ENCODE results near the gene PTP4A2. TPM values are rescaled to one million over a fixed set of nuclear protein-coding genes. Genes with fewer than 3 reads are reported as not detected.

Gene PTP4A2
- total RNA-seq, 1 donor from 2014 or later: 157 TPM

DNA sequence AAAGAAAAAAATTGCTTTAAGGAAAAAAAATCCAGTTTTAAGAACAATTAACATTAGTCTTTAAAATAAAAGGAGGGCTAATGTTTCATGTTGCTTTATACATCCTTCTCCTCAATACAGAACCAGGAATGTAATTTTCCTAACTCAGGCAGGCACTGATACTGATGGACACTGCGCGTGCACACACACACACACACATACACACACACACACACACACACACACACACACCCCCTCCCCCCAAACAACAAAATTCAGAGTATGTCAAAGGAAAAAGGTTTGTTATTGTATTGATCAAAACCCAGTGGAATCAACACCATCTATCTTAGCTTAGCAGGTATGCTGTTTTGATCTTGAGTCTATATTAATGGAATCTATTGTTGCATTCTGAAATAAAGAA, 31.6 kb downstream of the PTP4A2 start:
- Mint-ChIP-seq H3K27me3 (no peaks in the 10 kb centered on the region), H3K9me3 (ENCODE audit: low read depth) (peaks cover 4% of the 10 kb centered on the region), H3K4me1 (ENCODE audit: low read depth) (peaks cover 9% of the 10 kb centered on the region), H3K4me3 (ENCODE audit: low read depth) (no peak overlapping the region), H3K36me3 (ENCODE audit: insufficient read depth) (peaks cover 23% of the 10 kb centered on the region), H3K27ac (no peak overlapping the region)
- TF ChIP-seq CTCF (IDR thresholded peaks at IDR 0.05; ENCODE audit: unreplicated experiment): no peak
- no peak for DNase-seq (ENCODE audit: low spot score, unreplicated experiment)

- Mint-ChIP-seq H3K36me3 (ENCODE audit: insufficient read depth) (peaks cover 21% of the 10 kb centered on the region), H3K9me3 (ENCODE audit: low read depth) (peaks cover 4% of the 10 kb centered on the region), H3K27me3 (no peaks in the 10 kb centered on the region), H3K27ac (peak overlapping the region; percentile 43), H3K4me1 (ENCODE audit: low read depth) (peaks cover 2% of the 10 kb centered on the region), H3K4me3 (ENCODE audit: low read depth) (no peak overlapping the region)
- DNase-seq (ENCODE audit: low spot score, unreplicated experiment): no peak
- TF ChIP-seq CTCF (IDR thresholded peaks at IDR 0.05; ENCODE audit: unreplicated experiment): no peak
These were observed 32.5 kb downstream of the PTP4A2 start for GRCh38 chr1:31905681-31906080.

GRCh38 chr1:31905093-31905509, 33.1 kb downstream of the PTP4A2 start:
- H3K27ac Mint-ChIP-seq: no peak overlapping the region
- TF ChIP-seq CTCF (IDR thresholded peaks at IDR 0.05; ENCODE audit: unreplicated experiment): no peak
- peaks cover 4% of the 10 kb centered on the region for H3K9me3 Mint-ChIP-seq (ENCODE audit: low read depth)
- H3K36me3 Mint-ChIP-seq (ENCODE audit: insufficient read depth): peaks cover 21% of the 10 kb centered on the region
- no peaks in the 10 kb centered on the region for H3K4me1 Mint-ChIP-seq (ENCODE audit: low read depth)
- H3K27me3 Mint-ChIP-seq: no peaks in the 10 kb centered on the region
- H3K4me3 Mint-ChIP-seq (ENCODE audit: low read depth): no peak overlapping the region
- no peak for DNase-seq (ENCODE audit: low spot score, unreplicated experiment)

GRCh38 chr1:31904339-31905092, 33.7 kb downstream of the PTP4A2 start:
- Mint-ChIP-seq H3K27ac (no peak overlapping the region), H3K4me1 (ENCODE audit: low read depth) (no peaks in the 10 kb centered on the region), H3K4me3 (ENCODE audit: low read depth) (no peak overlapping the region)

GRCh38 chr1:31902510-31902860, 35.7 kb downstream of the PTP4A2 start:
- no peak for DNase-seq (ENCODE audit: low spot score, unreplicated experiment)
- no peak for TF ChIP-seq CTCF (IDR thresholded peaks at IDR 0.05; ENCODE audit: unreplicated experiment)
- peaks cover 8% of the 10 kb centered on the region for H3K36me3 Mint-ChIP-seq (ENCODE audit: insufficient read depth)
- no peaks in the 10 kb centered on the region for H3K27me3 Mint-ChIP-seq
- peaks cover 4% of the 10 kb centered on the region for H3K9me3 Mint-ChIP-seq (ENCODE audit: low read depth)
- no peak overlapping the region for H3K4me3 Mint-ChIP-seq (ENCODE audit: low read depth)
- no peaks in the 10 kb centered on the region for H3K4me1 Mint-ChIP-seq (ENCODE audit: low read depth)
- no peak overlapping the region for H3K27ac Mint-ChIP-seq

More at GRCh38 chr1:31904339-31905092, 33.7 kb downstream of the PTP4A2 start:
- no peaks in the 10 kb centered on the region for H3K27me3 Mint-ChIP-seq
- H3K36me3 Mint-ChIP-seq (ENCODE audit: insufficient read depth): peaks cover 19% of the 10 kb centered on the region
- peaks cover 4% of the 10 kb centered on the region for H3K9me3 Mint-ChIP-seq (ENCODE audit: low read depth)
- no peak for DNase-seq (ENCODE audit: low spot score, unreplicated experiment)
- TF ChIP-seq CTCF (IDR thresholded peaks at IDR 0.05; ENCODE audit: unreplicated experiment): no peak

All from progenitor cell of endocrine pancreas (in vitro differentiated cells).